Ovary (tissue), 9 donors: ENCODE measurements around the gene IGSF21. TPM values are rescaled to one million over a fixed set of nuclear protein-coding genes. Genes with fewer than 3 reads are reported as not detected.

Experiments used
- DNase-seq, 5 donors: peaks; one replicate each; pipeline ENCODE4 v3.0.0-alpha.2; 2019 to 2020
- H3K27ac ChIP-seq, 2 donors: fragments of 200-600 bp; one replicate each; pipeline versions ENCODE4 v1.5.1 to v1.8.0; 2019 to 2022
- H3K27me3 ChIP-seq: fragments of 200-600 bp; one replicate; pipeline ENCODE4 v1.8.0; 2022
- H3K36me3 ChIP-seq: fragments of 200-600 bp; sonication (generic); one replicate; pipeline ENCODE4 v1.5.1; 2019
- H3K4me1 ChIP-seq: one replicate; pipeline ENCODE4 v1.8.1; 2013; ENCODE audit warnings: mild to moderate bottlenecking, moderate library complexity; ENCODE audit not compliant: insufficient read depth
- H3K4me3 ChIP-seq: fragments of 200-600 bp; sonication (generic); one replicate; pipeline ENCODE4 v1.5.1; 2017
- H3K9me3 ChIP-seq, 2 donors: fragments of 200-600 bp in 1 of 2; sonication (generic) in 1 of 2; one replicate each; pipeline versions ENCODE4 v1.5.1 to v1.8.1; 2013 to 2019; ENCODE audit warnings: mild to moderate bottlenecking in 1 of 2, moderate library complexity in 1 of 2
- CTCF ChIP-seq, 3 donors: fragments of 450-650 bp in 2 of 3; fragments of 200-600 bp in 1 of 3; IDR thresholded peaks; one replicate each; pipeline versions ENCODE4 v1.5.1 to v1.8.0; 2016 to 2022; ENCODE audit warnings: antibody characterized with exemption in 3 of 3, mild to moderate bottlenecking in 1 of 3
- EP300 ChIP-seq: sonication (generic); formaldehyde crosslinking; IDR thresholded peaks from one replicate; pipeline ENCODE4 v1.6.1; 2017; ENCODE audit warnings: antibody characterized with exemption
- POLR2A ChIP-seq: fragments of 450-650 bp; IDR thresholded peaks from one replicate; pipeline ENCODE4 v1.6.1; 2017; ENCODE audit warnings: antibody characterized with exemption, mild to moderate bottlenecking, moderate library complexity
- WGBS, 3 donors: extraction: QIAGEN DNeasy Blood & Tissue Kit in 1 of 3; methylation state at CpG; one replicate each; pipeline versions ENCODE4 v1.1.5 to v1.1.7; 2013 to 2017; 5-methylcytosine and 5-hydroxymethylcytosine counted together
- intact Hi-C, 4 donors: fragments of 100-400 bp; cut with DNase I; formaldehyde crosslinking; loops; one replicate each; pipeline versions ENCODE4 v1.11.0 to v1.15.1; 2022 to 2023
- polyA plus RNA-seq, 2 donors: library from polyadenylated mRNA; stranded (reverse); fragments of 200-250 nt in 1 of 2; fragments of 350-450 nt in 1 of 2; fragmentation: Illumina TruSeq in 1 of 2; extraction: RNeasy Lipid Tissue Mini Kit (QIAGEN cat#74804) in 1 of 2; gene quantifications; one replicate each; pipeline ENCODE4 v1.2.3, GENCODE V29; 2013 to 2014
- total RNA-seq, 7 donors: library from RNA; depleted of rRNA in 2 of 7; stranded (reverse); fragments of >200 nt in 2 of 7; fragmentation: NEBNext Ultra II Directional in 3 of 7; extraction: Animal tissue kit (Norgen Biotek cat#: 25700) in 3 of 7; gene quantifications; one replicate each; pipeline versions ENCODE4 v1.1.0 to v1.2.4, GENCODE V29; 2016 to 2023
- donor health status: DM: no; HTN: no; CAD: no; lungs with moderate emphysema.
- donor health status: DM: no; HTN: no; CAD: no.
- donor health status: Bipolar disorder and iron deficiency.
- donor health status: DM: yes; HTN: yes; CAD: no.
- donor health status: DM: no; HTN: no; CAD: no.
- donor health status: DM: yes; HTN: yes; CAD: no.

IGSF21 gene
- total and polyA plus RNA-seq, 9 donors: 0.24 to 4.5 (median 1.3) TPM

- TF ChIP-seq EP300 (no peak), CTCF (IDR thresholded peaks at IDR 0.05) (no peak), POLR2A (no peak)
- H3K27ac ChIP-seq: no peak overlapping the region
- H3K9me3 ChIP-seq: no peaks in the 10 kb centered on the region
- H3K4me1 ChIP-seq: no peaks in the 10 kb centered on the region
- WGBS, 3 donors: 67 to 75% (median 70%) methylated on average over 8 of the region's 8 CpGs
- H3K4me3 ChIP-seq: no peak overlapping the region
- intact Hi-C loops: no loop called here
- no peaks in the 10 kb centered on the region for H3K27me3 ChIP-seq
- H3K36me3 ChIP-seq: no peaks in the 10 kb centered on the region
- no peak for DNase-seq
Observed at GRCh38 chr1:18151436-18152122, 44.0 kb downstream of the IGSF21 start.

- WGBS, 3 donors: 42 to 56% (median 49%) methylated on average over 3 of the region's 3 CpGs
- no peaks in the 10 kb centered on the region for H3K27me3 ChIP-seq
- H3K4me3 ChIP-seq: no peak overlapping the region
- H3K9me3 ChIP-seq: no peaks in the 10 kb centered on the region
- H3K36me3 ChIP-seq: no peaks in the 10 kb centered on the region
- no peak overlapping the region for H3K27ac ChIP-seq
- intact Hi-C loops: no loop called here
- TF ChIP-seq POLR2A: no peak
- no peak for TF ChIP-seq CTCF (IDR thresholded peaks at IDR 0.05)
- no peak for TF ChIP-seq EP300
- no peak for DNase-seq
- H3K4me1 ChIP-seq: no peaks in the 10 kb centered on the region
Observed at GRCh38 chr1:18154430-18155194, 47.0 kb downstream of the IGSF21 start.

- no peaks in the 10 kb centered on the region for H3K9me3 ChIP-seq
- no peak overlapping the region for H3K27ac ChIP-seq
- TF ChIP-seq POLR2A (no peak), CTCF (IDR thresholded peaks at IDR 0.05) (no peak), EP300 (no peak)
- no peaks in the 10 kb centered on the region for H3K36me3 ChIP-seq
- H3K27me3 ChIP-seq: no peaks in the 10 kb centered on the region
- no peaks in the 10 kb centered on the region for H3K4me1 ChIP-seq
- H3K4me3 ChIP-seq: no peak overlapping the region
- intact Hi-C loops: no loop called here
- WGBS, 3 donors: 82 to 84% (median 83%) methylated on average over 12 to 13 of the region's 13 CpGs
- DNase-seq: no peak
Observed at GRCh38 chr1:18155881-18156385, 48.3 kb downstream of the IGSF21 start.

GRCh38 chr1:18157352-18157751, 49.8 kb downstream of the IGSF21 start:
- DNase-seq: no peak
- Histone ChIP-seq H3K27ac (no peak overlapping the region), H3K27me3 (no peaks in the 10 kb centered on the region), H3K36me3 (no peaks in the 10 kb centered on the region), H3K9me3 (no peaks in the 10 kb centered on the region), H3K4me1 (no peaks in the 10 kb centered on the region), H3K4me3 (no peak overlapping the region)
- 65 to 77% (median 76%) methylated on average over 10 of the region's 10 CpGs for WGBS, 3 donors
- TF ChIP-seq POLR2A (no peak), EP300 (no peak), CTCF (IDR thresholded peaks at IDR 0.05) (no peak)
- intact Hi-C loops: no loop called here
